Cardiac fibroblast (primary cell): ENCODE measurements around the gene ABHD12.

Source experiments
- DNase-seq, 2 donors: peaks; one replicate each; pipeline versions ENCODE4 v3.0.0 to v3.0.0-alpha.2; 2010; ENCODE audit warnings: low read depth in 2 of 2
- H3K4me3 ChIP-seq, 2 donors: replicated peaks in 1 of 2; 1 replicate in 1 of 2; 2 replicates in 1 of 2; pipeline ENCODE4 v1.5.1; 2011; ENCODE audit warnings: low read depth in 2 of 2, low read length in 2 of 2, mild to moderate bottlenecking in 2 of 2, moderate library complexity in 1 of 2
- TF ChIP-seq, protein P1 (sequence below): IDR thresholded peaks from one replicate; pipeline ENCODE4 v1.5.1; 2011; ENCODE audit warnings: low read depth, mild to moderate bottlenecking, low read length, inconsistent platforms

Gene ABHD12

DNA sequence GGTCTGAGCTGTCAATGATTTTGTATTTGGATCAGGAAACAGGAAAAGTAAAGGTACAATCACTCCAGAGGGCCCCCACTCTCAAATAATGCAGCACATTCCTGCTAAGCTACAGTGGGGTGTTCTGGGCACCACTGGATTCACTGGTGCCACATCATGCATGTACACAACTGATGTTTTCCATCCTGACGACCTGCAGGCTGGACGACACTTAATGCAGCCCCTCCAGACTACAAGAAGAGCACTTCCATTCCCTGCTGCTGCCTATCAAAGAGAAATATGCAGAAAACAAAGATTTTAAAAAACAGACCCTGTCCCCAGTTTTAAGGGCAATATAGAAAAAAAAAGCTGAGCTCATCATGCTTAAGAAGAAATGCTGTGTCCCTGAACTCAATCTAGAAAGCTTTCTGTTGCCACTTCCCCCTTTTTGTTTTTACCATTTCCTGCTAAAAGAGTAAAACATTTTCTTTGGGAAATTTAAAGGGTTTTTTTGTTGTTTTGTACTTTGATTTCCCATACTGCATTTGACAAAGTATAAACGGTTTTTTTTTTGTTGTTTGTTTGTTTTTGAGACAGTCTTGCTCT lies 35.5 kb downstream of the ABHD12 start:
- TF ChIP-seq, protein P1, sequence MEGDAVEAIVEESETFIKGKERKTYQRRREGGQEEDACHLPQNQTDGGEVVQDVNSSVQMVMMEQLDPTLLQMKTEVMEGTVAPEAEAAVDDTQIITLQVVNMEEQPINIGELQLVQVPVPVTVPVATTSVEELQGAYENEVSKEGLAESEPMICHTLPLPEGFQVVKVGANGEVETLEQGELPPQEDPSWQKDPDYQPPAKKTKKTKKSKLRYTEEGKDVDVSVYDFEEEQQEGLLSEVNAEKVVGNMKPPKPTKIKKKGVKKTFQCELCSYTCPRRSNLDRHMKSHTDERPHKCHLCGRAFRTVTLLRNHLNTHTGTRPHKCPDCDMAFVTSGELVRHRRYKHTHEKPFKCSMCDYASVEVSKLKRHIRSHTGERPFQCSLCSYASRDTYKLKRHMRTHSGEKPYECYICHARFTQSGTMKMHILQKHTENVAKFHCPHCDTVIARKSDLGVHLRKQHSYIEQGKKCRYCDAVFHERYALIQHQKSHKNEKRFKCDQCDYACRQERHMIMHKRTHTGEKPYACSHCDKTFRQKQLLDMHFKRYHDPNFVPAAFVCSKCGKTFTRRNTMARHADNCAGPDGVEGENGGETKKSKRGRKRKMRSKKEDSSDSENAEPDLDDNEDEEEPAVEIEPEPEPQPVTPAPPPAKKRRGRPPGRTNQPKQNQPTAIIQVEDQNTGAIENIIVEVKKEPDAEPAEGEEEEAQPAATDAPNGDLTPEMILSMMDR: no peak
- DNase-seq: no peak
- no peak overlapping the region for H3K4me3 ChIP-seq

DNA sequence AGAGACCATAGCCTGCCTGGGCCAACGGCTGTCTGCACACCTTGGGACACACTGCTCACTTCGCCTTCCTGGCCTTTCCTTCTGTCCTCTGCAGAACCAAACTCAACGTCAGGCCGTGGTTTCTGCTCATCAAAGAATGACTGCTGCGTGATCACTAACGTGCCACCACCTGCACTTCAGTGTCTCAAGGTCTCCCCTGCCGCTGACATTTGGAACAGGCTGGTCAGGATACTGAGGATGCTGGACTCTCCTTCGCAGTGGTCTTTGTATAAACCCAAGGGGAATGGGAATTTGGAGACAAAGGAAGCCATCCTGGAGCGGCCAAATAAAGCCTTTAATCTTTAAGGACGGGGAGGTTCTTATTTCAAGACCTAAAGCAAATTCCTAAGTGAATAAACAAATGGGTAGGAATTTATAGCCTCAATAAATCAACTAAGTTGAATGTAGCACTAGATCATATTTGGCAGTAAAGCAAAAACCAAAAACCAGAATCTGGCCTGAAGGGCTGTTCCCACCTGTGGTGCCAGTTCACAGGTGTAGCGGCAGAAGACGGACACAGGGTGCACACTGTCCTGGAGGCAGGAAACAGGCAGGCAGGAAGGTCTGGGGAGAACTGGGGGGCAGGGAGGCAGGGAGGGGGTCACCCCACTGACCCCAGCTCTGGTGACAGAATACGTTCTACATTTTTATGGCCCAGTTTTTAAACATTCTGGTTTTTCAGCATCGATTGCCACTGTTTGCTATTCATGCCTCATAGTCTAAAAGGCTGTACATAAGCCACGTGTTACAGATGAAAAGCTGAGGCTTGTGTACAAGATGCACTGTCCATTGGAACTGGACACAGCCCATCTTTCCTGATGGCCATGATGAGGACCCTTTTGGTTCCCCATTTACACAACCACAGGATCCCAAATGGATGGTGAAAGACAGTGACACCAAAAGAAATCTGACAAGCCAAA lies 36.6 kb downstream of the ABHD12 start:
- H3K4me3 ChIP-seq: no peak overlapping the region
- no peak for DNase-seq
- TF ChIP-seq, protein P1: no peak

DNA sequence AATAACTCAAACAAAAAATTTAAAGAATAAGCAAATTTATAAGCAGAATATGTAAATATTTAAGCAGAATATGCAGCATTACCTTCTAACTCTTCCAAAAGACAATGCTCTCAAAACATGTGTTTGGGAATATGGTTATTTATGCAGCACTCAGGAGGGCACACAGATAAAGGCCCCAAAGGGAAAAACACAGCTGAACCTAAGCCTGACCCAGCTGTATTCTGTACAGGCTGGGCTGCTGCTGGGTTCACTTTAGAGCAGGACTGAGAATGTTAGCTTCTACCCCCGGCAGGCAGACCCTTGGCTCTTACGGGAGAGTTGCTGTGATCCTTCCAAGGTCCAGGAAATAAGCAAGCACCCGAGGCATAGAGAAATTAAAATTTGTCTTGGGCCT lies 37.3 kb downstream of the ABHD12 start:
- DNase-seq: no peak
- TF ChIP-seq, protein P1: no peak
- H3K4me3 ChIP-seq: no peak overlapping the region

DNA sequence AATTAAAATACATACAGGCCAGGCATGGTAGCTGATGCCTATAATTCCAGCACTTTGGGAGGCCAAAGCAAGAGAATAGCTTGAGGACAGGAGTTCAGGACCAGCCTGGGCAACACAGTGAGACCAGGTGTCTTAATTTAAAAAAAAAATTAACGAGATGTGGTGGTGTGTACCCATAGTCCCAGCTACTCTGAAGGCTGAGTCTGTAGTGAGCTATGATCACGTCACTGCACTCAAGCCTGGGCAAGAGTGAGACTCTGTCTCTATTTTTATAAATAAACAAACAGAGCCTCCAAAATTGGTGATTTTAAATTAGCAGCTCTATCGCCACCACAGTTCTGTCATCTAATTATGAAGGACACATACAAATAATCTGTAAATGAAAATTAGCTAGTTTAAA lies 37.9 kb downstream of the ABHD12 start:
- no peak for DNase-seq
- no peak overlapping the region for H3K4me3 ChIP-seq
- TF ChIP-seq, protein P1: no peak

DNA sequence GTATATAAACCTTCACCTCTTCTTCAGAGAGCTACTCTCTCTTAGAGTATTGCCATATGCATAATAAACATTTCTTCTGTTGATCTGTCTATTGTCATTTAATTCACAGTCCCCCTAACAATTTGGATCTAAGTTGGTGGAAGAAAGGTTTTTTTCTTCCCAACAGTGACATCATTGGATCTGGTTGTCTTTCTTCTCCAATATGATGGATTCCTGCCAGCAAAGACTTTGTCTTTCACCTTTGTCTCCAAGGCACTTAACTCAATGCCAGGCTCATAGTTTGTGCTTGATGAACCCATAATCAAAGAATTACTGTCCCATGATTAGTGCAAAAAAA lies 39.6 kb downstream of the ABHD12 start:
- no peak overlapping the region for H3K4me3 ChIP-seq
- DNase-seq: no peak
- TF ChIP-seq, protein P1: no peak

DNA sequence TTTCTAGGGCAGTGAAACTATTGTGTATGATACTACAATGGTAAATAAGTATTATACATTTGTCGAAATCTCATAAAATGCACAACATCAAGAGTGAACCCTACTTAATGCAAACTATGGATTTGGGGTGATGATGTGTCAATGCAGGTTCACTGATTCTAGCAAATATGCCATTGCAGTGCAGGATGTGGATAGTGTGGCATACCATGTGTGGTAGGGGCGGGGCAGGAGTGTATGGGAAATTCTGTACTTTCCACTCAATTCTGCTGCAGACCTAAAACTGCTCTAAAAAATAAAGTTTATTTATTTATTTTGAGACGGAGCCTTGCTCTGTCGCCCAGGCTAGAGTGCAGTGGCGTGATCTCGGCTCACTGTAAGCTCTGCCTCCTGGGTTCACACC lies 44.3 kb downstream of the ABHD12 start:
- no peak overlapping the region for H3K4me3 ChIP-seq
- DNase-seq: no peak
- TF ChIP-seq, protein P1: no peak

DNA sequence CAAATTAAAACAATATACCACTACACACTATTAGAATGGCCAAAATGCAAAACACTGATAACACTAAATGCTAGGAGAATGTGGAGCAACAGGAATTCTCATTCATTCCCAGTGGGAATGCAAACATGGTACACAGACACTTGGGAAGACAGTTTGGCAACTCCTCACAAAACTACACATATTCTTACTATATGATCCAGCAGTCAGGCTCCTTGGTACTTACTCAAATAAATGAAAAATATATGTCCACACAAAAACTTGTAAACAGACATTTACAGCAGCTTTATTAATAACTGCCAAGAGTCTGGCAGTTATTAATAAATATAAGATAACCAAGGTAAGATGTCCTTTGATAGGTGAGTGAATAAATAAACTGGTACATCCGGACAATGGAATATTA lies 44.9 kb downstream of the ABHD12 start:
- TF ChIP-seq, protein P1: no peak
- DNase-seq: no peak
- H3K4me3 ChIP-seq: no peak overlapping the region
